Upper lobe of left lung (tissue), 6 donors: ENCODE data around the gene MBP. TPM values are rescaled to one million over a fixed set of nuclear protein-coding genes. Genes with fewer than 3 reads are reported as not detected.

Experiments
- ATAC-seq, 2 donors: fragments of 200-7000 bp; cut with Tn5 transposase; one replicate each; pipeline ENCODE4 v1.9.1; 2022; ENCODE audit warnings: mild to moderate bottlenecking in 2 of 2, moderate library complexity in 2 of 2; ENCODE audit not compliant: low FRiP score in 2 of 2
- DNase-seq, 2 donors: peaks; one replicate each; pipeline ENCODE4 v3.0.0-alpha.2; 2019 to 2020
- H3K27ac ChIP-seq, 4 donors: fragments of 200-600 bp; sonication (generic); one replicate each; pipeline ENCODE4 v1.5.1; 2016 to 2019
- H3K27me3 ChIP-seq, 4 donors: fragments of 200-600 bp; sonication (generic); one replicate each; pipeline ENCODE4 v1.5.1; 2017 to 2019
- H3K36me3 ChIP-seq, 4 donors: fragments of 200-600 bp; sonication (generic); one replicate each; pipeline ENCODE4 v1.5.1; 2016 to 2019
- H3K4me1 ChIP-seq, 4 donors: fragments of 200-600 bp; sonication (generic); one replicate each; pipeline ENCODE4 v1.5.1; 2018 to 2019
- H3K4me3 ChIP-seq, 4 donors: fragments of 200-600 bp; sonication (generic); one replicate each; pipeline ENCODE4 v1.5.1; 2017 to 2019; ENCODE audit warnings: mild to moderate bottlenecking in 2 of 4, moderate library complexity in 1 of 4
- H3K9me3 ChIP-seq, 4 donors: fragments of 200-600 bp; sonication (generic); one replicate each; pipeline ENCODE4 v1.5.1; 2018 to 2019
- EP300 ChIP-seq, 4 donors: sonication (generic); formaldehyde crosslinking; IDR thresholded peaks; one replicate each; pipeline ENCODE4 v1.5.1; 2017; ENCODE audit warnings: antibody characterized with exemption in 4 of 4, control low read depth in 2 of 4
- POLR2A ChIP-seq, 4 donors: fragments of 450-650 bp; IDR thresholded peaks; one replicate each; pipeline ENCODE4 v1.5.1; 2016 to 2017; ENCODE audit warnings: antibody characterized with exemption in 4 of 4, mild to moderate bottlenecking in 2 of 4
- POLR2AphosphoS5 ChIP-seq, 2 donors: sonication (generic); formaldehyde crosslinking; IDR thresholded peaks; one replicate each; pipeline ENCODE4 v1.5.1; 2017; ENCODE audit warnings: antibody characterized with exemption in 2 of 2
- WGBS, 2 donors: methylation state at CpG; one replicate each; pipeline ENCODE4 v1.1.5; 2017 to 2018; 5-methylcytosine and 5-hydroxymethylcytosine counted together
- total RNA-seq, 6 donors: library from RNA; depleted of rRNA in 4 of 6; stranded (reverse); fragments of >200 nt in 4 of 6; gene quantifications; one replicate each; pipeline versions ENCODE4 v1.1.0 to v1.2.1, GENCODE V29; 2016 to 2021
- TF ChIP-seq, protein P1 (sequence below), 6 experiments: fragments of 450-650 bp in 4 of 6; fragments of 200-600 bp in 2 of 6; sonication (generic) in 2 of 6; IDR thresholded peaks; one replicate each; pipeline ENCODE4 v1.5.1; 2016 to 2019; ENCODE audit warnings: antibody characterized with exemption in 6 of 6
- donor health status: DM: no; HTN: no; CAD: no; lungs with moderate emphysema.
- donor health status: DM: no; HTN: yes; CAD: no; lungs with severe emphysema.

The MBP gene
- total RNA-seq, 6 donors from 2014 or later, result 55.5 to 87.6 (median 68.8) TPM

DNA sequence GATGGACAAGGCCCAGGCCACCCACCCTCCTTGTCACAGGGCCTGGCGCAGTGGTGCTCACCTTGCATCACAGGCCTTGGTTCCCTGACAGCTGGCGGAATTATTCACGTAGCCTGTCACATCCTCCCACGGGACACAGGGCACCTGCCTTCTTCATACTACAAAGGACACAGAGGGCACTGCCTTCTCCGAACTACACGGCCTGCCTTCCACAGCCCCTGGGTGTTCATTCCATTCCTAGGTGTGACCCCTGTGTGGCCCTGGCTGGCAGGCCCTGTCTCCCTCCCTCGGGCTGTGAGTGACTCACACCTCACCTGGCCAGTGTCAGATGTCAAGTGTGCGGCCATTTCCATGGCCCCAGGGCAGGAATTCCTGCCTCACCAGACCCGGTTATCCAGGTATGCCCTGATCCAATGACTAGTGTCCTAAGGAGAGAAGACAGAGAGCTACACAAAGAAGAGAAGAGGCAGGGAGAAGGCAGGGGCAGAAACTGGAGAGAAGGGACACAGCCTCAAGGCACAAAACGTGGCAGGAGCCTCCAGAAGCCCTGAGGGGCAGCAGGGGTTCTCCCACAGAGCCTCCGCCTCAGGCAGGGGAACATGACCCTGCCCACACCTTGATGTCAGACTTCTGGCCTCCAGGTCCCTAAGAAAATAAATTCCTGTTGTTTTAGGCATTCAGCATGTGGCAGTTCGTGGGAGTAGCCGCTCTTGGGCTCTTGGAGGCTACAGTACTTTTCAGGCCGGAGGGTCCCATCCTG is 43.4 kb downstream of the MBP start:
- Histone ChIP-seq H3K9me3 (no peaks in the 10 kb centered on the region), H3K27ac (peak overlapping the region; percentile 5 to 90 (median 69)), H3K27me3 (no peaks in the 10 kb centered on the region), H3K4me1 (peaks cover 25 to 69% (median 47%) of the 10 kb centered on the region in 4 donors), H3K4me3 (no peak overlapping the region), H3K36me3 (no peaks in the 10 kb centered on the region)
- WGBS, 2 donors, result 79 to 87% methylated on average over 13 to 14 of the region's 14 CpGs
- ATAC-seq (peak in 1 of 2 donors; percentile 88), DNase-seq (peak in 1 of 2 donors; percentile 79)
- TF ChIP-seq POLR2AphosphoS5 (IDR thresholded peaks at IDR 0.05) (peak; percentile 41 to 58), POLR2A (IDR thresholded peaks at IDR 0.05) (no peak), EP300 (IDR thresholded peaks at IDR 0.05) (peak in 1 of 4 donors; percentile 24)
- TF ChIP-seq, protein P1, sequence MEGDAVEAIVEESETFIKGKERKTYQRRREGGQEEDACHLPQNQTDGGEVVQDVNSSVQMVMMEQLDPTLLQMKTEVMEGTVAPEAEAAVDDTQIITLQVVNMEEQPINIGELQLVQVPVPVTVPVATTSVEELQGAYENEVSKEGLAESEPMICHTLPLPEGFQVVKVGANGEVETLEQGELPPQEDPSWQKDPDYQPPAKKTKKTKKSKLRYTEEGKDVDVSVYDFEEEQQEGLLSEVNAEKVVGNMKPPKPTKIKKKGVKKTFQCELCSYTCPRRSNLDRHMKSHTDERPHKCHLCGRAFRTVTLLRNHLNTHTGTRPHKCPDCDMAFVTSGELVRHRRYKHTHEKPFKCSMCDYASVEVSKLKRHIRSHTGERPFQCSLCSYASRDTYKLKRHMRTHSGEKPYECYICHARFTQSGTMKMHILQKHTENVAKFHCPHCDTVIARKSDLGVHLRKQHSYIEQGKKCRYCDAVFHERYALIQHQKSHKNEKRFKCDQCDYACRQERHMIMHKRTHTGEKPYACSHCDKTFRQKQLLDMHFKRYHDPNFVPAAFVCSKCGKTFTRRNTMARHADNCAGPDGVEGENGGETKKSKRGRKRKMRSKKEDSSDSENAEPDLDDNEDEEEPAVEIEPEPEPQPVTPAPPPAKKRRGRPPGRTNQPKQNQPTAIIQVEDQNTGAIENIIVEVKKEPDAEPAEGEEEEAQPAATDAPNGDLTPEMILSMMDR (IDR thresholded peaks at IDR 0.05), result no peak

DNA sequence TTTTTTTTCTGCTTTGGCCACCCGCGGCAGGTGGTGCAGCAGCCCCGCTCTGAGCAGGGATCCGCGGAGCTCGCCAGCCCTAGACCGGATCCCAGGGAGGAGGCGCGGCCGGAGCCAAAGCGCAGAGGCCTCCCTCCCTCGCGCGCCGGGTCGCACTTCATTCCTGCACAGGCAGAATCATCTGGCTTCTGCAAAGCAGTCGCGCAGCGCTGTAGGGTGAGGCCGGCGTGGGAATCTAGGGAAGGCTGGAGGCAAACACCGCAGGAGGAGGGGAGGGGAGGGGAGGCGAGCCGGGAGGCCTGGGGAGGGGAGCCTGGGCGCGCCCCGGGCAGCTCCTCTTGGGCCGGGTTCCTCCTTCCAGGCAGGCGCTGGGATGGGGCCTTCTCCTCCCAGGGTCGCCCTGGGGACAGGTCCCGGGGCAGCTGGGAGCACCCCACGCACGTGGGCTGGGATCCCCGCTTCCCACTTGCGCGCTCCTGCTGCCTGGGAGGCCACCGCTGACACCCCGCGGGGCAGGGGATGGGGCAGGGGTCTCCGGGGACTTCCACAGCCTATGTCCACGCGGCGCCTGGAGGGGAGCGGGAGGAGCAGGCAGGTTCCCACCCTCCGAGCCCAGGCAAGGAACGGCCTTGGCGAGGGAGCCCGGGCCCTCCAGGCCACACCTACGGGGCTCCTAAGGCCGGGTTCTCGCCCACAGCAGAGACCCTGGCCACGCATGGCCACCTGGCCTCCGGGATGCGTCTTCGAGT is 45.0 kb downstream of the MBP start:
- H3K9me3 ChIP-seq, result no peaks in the 10 kb centered on the region
- H3K4me1 ChIP-seq, result peaks cover 28 to 82% (median 58%) of the 10 kb centered on the region in 4 donors
- no peak for TF ChIP-seq POLR2AphosphoS5 (IDR thresholded peaks at IDR 0.05)
- TF ChIP-seq, protein P1 (IDR thresholded peaks at IDR 0.05), result no peak
- TF ChIP-seq EP300 (IDR thresholded peaks at IDR 0.05), result no peak
- no peak for TF ChIP-seq POLR2A (IDR thresholded peaks at IDR 0.05)
- H3K4me3 ChIP-seq, result peak overlapping the region; percentile 12 to 53 (median 41)
- peak; percentile 67 to 78 for ATAC-seq
- WGBS, 2 donors, result 46 to 49% methylated on average over 38 to 40 of the region's 55 CpGs
- H3K27me3 ChIP-seq, result no peaks in the 10 kb centered on the region
- no peaks in the 10 kb centered on the region for H3K36me3 ChIP-seq
- DNase-seq, result peak in 1 of 2 donors; percentile 88
- H3K27ac ChIP-seq, result peak overlapping the region; percentile 76 to 90 (median 86)

DNA sequence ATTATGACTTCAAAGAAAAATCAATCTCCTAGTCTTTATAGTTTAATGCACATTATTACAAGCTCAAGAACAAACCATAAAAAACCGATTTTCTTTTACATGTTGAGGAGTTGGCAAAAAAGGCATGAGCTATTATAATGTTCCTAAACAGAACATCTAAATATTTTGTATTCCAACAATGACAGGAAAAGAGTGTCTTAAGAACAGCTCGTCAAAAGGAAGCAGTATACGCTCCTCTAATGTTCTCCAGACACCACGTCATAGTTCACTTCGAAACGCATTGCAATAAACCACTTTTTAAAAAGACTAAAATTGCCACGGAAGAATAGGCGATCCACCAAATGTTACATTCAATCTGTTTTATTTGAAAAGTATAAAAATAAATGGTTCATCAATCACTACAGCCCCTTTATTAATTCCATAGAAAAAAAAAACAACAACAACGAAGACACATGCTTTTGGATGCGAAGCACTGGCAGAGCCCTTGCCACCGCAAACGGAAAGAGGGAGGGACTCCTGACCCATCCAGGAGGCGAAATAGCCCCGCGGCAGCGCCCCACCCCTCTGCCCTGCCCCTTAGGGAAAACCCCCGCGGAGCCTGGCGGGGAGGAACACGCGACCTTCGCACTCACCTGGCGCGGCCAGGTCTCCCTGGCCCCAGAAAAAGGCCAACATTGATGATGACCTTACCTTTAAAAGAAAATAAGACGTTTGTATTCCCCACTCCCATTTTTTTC is 45.8 kb downstream of the MBP start:
- Histone ChIP-seq H3K27ac (peak overlapping the region; percentile 76 to 90 (median 86)), H3K4me1 (peaks cover 28 to 81% (median 65%) of the 10 kb centered on the region in 4 donors), H3K36me3 (no peaks in the 10 kb centered on the region), H3K27me3 (no peaks in the 10 kb centered on the region), H3K4me3 (peak overlapping the region; percentile 12 to 53 (median 41)), H3K9me3 (no peaks in the 10 kb centered on the region)
- ATAC-seq (peak in 1 of 2 donors; percentile 29), DNase-seq (peak in 1 of 2 donors; percentile 85)
- TF ChIP-seq POLR2A (IDR thresholded peaks at IDR 0.05) (no peak), POLR2AphosphoS5 (IDR thresholded peaks at IDR 0.05) (peak in 1 of 2 donors; percentile 34), EP300 (IDR thresholded peaks at IDR 0.05) (no peak)
- TF ChIP-seq, protein P1 (IDR thresholded peaks at IDR 0.05), result no peak
- WGBS, 2 donors, result 44 to 50% methylated on average over 25 of the region's 25 CpGs

DNA sequence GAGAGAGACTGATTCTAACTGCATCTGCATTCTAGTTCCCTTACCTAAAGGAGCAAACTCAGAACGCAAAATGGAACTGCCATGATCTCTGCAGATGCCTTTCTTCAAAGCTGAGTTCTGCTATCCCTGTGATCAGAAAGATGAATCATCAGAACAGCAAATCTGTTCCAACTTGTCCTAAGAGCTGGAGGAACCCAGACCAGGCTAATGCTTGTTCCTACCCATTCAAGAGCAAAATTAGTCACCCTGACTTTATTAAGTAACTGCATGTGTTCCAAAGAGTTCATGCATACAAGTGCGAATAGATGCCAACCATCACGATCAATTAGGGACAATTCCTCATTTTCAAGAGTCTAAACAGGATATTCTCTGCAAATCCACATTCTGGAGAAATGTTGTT is 46.5 kb downstream of the MBP start:
- H3K4me1 ChIP-seq, result peaks cover 31 to 81% (median 70%) of the 10 kb centered on the region in 4 donors
- DNase-seq, result no peak

More for the DNA sequence above, 46.5 kb downstream of the MBP start:
- Histone ChIP-seq H3K27me3 (no peaks in the 10 kb centered on the region), H3K36me3 (no peaks in the 10 kb centered on the region), H3K4me3 (peak overlapping the region in 3 of 4 donors; percentile 11 to 53 (median 38)), H3K9me3 (no peaks in the 10 kb centered on the region), H3K27ac (peak overlapping the region; percentile 10 to 90 (median 86))
- peak in 1 of 2 donors; percentile 69 for ATAC-seq
- 64 to 65% methylated on average over 3 of the region's 3 CpGs for WGBS, 2 donors
- TF ChIP-seq EP300 (IDR thresholded peaks at IDR 0.05) (no peak), POLR2A (IDR thresholded peaks at IDR 0.05) (no peak), POLR2AphosphoS5 (IDR thresholded peaks at IDR 0.05) (no peak)
- TF ChIP-seq, protein P1 (IDR thresholded peaks at IDR 0.05), result no peak
